ENCODE data around the gene P2RY6. TPM values are rescaled to one million over a fixed set of nuclear protein-coding genes. Genes with fewer than 3 reads are reported as not detected.

The P2RY6 gene
- total RNA-seq, 4 donors from 2014 or later = 0.93 to 4.0 (median 2.8) TPM

GRCh38 chr11:73288192-73288872, 16.2 kb downstream of the P2RY6 start:
- Histone ChIP-seq H3K9me3 (no peaks in the 10 kb centered on the region), H3K4me1 (peaks cover 0 to 26% of the 10 kb centered on the region in 2 donors), H3K27me3 (no peaks in the 10 kb centered on the region), H3K36me3 (no peaks in the 10 kb centered on the region), H3K4me3 (replicated peaks in 1 of 3) (no peak overlapping the region), H3K27ac (peak overlapping the region; percentile 27 to 60 (median 39))
- WGBS, 2 donors = 65 to 74% methylated on average over 3 to 5 of the region's 5 CpGs
- no peak for DNase-seq
- TF ChIP-seq CTCF (IDR thresholded peaks at IDR 0.05) = no peak
- no peak for TF ChIP-seq POLR2A (IDR thresholded peaks at IDR 0.05)
- intact Hi-C loops (cut with DNase I) = loop anchor here (2.0 to 5.0 kb wide), 2 partner anchors 46 to 104 kb away; no protein-coding TSS in a partner anchor

DNA sequence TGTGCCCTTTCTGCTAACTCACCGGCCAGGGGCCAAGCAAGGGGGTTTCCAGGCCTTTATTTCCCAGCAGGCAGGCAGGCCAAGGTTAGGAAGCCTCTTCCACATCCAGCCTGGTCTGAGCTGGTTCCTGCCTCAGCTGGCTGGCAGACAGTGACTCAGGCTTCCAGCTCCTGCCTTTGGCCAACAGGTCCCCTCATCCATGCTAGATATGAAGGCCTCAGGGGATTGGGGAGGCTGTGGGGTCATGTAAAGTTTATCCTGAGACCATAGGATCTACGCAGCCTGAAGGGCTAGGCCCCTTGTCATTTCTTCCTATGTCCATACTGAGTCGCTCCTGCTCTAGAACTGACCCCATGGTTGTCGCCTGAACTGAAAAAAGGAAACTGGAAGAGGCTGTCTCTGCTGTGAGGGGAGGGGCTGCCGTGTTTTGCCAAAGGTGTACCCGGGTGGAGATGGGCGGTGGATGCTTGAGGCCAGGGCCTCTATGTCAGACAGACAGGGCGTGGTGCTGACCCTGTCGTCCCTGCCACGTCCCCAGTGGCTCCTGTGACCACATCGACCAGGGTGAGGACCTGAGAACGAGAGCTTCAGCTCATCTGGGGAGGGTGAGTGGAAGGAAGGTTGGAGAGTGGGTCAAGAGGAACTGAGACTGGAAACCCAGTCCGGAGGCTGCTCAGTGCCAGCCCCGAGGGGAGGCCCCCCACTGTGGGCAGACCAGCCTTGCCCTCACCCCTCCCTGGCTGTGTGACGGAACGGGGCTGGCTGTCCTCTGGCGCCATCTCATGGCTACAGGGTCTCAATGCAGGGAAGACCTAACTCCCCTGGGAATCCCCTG, 17.0 kb downstream of the P2RY6 start:
- peak overlapping the region in 1 of 3 donors; percentile 21 for H3K4me3 ChIP-seq (replicated peaks in 1 of 3)
- peak; percentile 70 to 79 for DNase-seq
- TF ChIP-seq POLR2A (IDR thresholded peaks at IDR 0.05) (no peak), CTCF (IDR thresholded peaks at IDR 0.05) (peak; percentile 81 to 99 (median 96))
- no peaks in the 10 kb centered on the region for H3K36me3 ChIP-seq
- H3K9me3 ChIP-seq = no peaks in the 10 kb centered on the region
- no peaks in the 10 kb centered on the region for H3K27me3 ChIP-seq
- H3K27ac ChIP-seq = peak overlapping the region; percentile 30 to 60 (median 39)
- H3K4me1 ChIP-seq = peaks cover 0 to 26% of the 10 kb centered on the region in 2 donors
- intact Hi-C loops (cut with DNase I) = loop anchor here (2.0 to 5.0 kb wide), 2 partner anchors 47 to 104 kb away; no protein-coding TSS in a partner anchor
- 12 to 32% methylated on average over 14 to 16 of the region's 17 CpGs for WGBS, 2 donors

GRCh38 chr11:73290536-73290935, 18.4 kb downstream of the P2RY6 start:
- peaks cover 0 to 26% of the 10 kb centered on the region in 2 donors for H3K4me1 ChIP-seq
- intact Hi-C loops (cut with DNase I) = loop anchor here (5.0 kb wide), 1 partner anchor 458 kb away; no protein-coding TSS in a partner anchor
- no peaks in the 10 kb centered on the region for H3K27me3 ChIP-seq
- no peak for TF ChIP-seq POLR2A (IDR thresholded peaks at IDR 0.05)
- TF ChIP-seq CTCF (IDR thresholded peaks at IDR 0.05) = no peak
- DNase-seq = no peak
- H3K36me3 ChIP-seq = no peaks in the 10 kb centered on the region
- H3K9me3 ChIP-seq = no peaks in the 10 kb centered on the region
- no peak overlapping the region for H3K27ac ChIP-seq
- no peak overlapping the region for H3K4me3 ChIP-seq (replicated peaks in 1 of 3)
- 89 to 92% methylated on average over 4 of the region's 4 CpGs for WGBS, 2 donors

- no peaks in the 10 kb centered on the region for H3K36me3 ChIP-seq
- DNase-seq = no peak
- H3K4me1 ChIP-seq = peaks cover 0 to 26% of the 10 kb centered on the region in 2 donors
- H3K4me3 ChIP-seq (replicated peaks in 1 of 3) = no peak overlapping the region
- H3K9me3 ChIP-seq = no peaks in the 10 kb centered on the region
- TF ChIP-seq POLR2A (IDR thresholded peaks at IDR 0.05) = no peak
- TF ChIP-seq CTCF (IDR thresholded peaks at IDR 0.05) = no peak
- H3K27me3 ChIP-seq = no peaks in the 10 kb centered on the region
- WGBS, 2 donors = 81 to 89% methylated on average over 3 of the region's 3 CpGs
- intact Hi-C loops (cut with DNase I) = loop anchor here (5.0 kb wide), 1 partner anchor 459 kb away; no protein-coding TSS in a partner anchor
- H3K27ac ChIP-seq = no peak overlapping the region
Observed at GRCh38 chr11:73291196-73291595, 19.1 kb downstream of the P2RY6 start.

All from thyroid gland (tissue), 4 donors.